Epithelial cell of proximal tubule (primary cell): Measurements from ENCODE around the gene SLC10A7. TPM values are rescaled to one million over a fixed set of nuclear protein-coding genes. Genes with fewer than 3 reads are reported as not detected.

Experiments used
- DNase-seq: peaks from one replicate; pipeline ENCODE4 v3.0.0-alpha.2; 2011; ENCODE audit warnings: low read depth
- H3K4me3 ChIP-seq: 2 replicates; pipeline ENCODE4 v1.5.1; 2011; ENCODE audit warnings: low read depth, mild to moderate bottlenecking, low read length
- total RNA-seq: library from RNA; depleted of rRNA; stranded (reverse); fragments of >200 nt; gene quantifications from 2 replicates; pipeline ENCODE4 v1.2.3, GENCODE V29; 2015
- TF ChIP-seq, protein P1 (sequence below): conservative IDR thresholded peaks from 2 replicates; pipeline ENCODE4 v1.5.1; 2012; ENCODE audit warnings: low read depth, mild to moderate bottlenecking, low read length

Gene SLC10A7
- total RNA-seq, 1 donor from 2014 or later, result 3.8 TPM

DNA sequence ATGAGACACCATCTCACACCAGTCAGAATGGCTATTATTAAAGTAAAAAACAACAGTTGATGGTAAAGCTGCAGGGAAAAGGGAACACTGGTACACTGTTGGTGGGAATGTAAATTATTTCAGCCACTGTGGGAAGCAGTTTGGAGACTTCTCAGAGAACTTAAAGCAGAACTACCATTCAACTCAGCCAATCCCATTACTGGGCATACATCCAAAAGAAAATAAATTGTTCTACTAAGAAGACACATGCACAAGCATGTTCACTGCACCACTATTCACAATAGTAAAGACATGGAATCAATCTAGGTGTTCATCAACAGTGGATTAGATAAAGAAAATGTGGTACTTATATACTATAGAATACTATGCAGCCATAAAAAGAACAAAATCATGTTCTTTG lies 172.4 kb downstream of the SLC10A7 start:
- no peak overlapping the region for H3K4me3 ChIP-seq
- TF ChIP-seq, protein P1, sequence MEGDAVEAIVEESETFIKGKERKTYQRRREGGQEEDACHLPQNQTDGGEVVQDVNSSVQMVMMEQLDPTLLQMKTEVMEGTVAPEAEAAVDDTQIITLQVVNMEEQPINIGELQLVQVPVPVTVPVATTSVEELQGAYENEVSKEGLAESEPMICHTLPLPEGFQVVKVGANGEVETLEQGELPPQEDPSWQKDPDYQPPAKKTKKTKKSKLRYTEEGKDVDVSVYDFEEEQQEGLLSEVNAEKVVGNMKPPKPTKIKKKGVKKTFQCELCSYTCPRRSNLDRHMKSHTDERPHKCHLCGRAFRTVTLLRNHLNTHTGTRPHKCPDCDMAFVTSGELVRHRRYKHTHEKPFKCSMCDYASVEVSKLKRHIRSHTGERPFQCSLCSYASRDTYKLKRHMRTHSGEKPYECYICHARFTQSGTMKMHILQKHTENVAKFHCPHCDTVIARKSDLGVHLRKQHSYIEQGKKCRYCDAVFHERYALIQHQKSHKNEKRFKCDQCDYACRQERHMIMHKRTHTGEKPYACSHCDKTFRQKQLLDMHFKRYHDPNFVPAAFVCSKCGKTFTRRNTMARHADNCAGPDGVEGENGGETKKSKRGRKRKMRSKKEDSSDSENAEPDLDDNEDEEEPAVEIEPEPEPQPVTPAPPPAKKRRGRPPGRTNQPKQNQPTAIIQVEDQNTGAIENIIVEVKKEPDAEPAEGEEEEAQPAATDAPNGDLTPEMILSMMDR, result no peak
- DNase-seq, result no peak

DNA sequence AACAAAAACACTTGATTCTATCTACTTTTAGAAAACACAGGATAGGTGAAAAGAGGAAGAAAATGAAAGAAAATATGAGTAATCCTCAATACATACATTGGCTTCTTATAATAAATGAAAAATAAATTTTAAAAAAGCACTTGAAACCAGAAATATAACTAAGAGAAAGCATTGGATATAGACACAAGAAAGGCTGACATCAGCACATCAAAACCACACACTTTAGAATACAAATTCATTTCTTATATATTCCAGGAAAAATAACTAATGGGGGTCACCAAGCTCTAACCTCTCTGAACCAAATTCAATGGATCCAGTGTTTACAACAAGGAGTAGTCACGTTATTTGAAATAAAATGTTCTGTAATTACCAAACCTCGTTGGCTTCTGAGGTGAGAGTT lies 173.9 kb downstream of the SLC10A7 start:
- no peak for DNase-seq
- TF ChIP-seq, protein P1, result no peak
- H3K4me3 ChIP-seq, result no peak overlapping the region

DNA sequence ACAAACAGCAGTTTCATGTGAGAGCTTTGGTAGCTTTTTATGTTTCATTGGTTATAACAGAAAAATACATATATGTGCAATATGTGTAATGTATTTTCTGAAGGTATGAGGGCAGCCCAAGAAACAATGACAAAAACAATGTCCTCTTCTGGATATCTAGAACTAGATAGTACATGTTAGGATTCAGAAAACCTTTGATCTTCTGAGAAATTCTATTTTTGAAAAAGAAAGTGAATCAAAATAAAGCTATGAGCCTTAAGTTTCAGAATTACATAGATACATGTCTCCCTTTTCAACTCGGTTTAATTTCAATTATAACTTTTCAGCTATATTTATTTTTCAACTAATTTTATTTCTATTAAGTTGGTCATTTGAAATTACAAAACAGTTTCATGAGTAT lies 175.5 kb downstream of the SLC10A7 start:
- H3K4me3 ChIP-seq, result no peak overlapping the region
- TF ChIP-seq, protein P1, result no peak
- DNase-seq, result no peak

DNA sequence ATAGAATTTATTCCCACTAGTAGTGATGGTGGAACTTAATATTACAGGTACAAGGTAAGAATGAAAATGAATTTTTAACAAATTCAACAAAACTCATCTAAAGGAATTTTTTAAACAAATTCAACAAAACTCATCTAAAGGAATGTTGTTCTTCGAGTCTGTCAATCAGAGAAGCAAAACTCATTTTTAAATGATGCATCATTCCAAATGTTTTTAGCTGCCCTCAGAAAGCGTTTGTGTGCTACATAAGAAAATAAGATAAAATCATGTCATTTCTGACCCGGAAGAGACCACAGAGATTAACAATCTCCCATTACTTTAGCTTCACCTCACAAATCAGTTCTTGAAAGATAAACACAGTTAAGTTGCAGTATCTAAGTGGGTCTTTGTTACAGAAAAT lies 178.0 kb downstream of the SLC10A7 start:
- TF ChIP-seq, protein P1, result no peak
- no peak for DNase-seq
- H3K4me3 ChIP-seq, result no peak overlapping the region

DNA sequence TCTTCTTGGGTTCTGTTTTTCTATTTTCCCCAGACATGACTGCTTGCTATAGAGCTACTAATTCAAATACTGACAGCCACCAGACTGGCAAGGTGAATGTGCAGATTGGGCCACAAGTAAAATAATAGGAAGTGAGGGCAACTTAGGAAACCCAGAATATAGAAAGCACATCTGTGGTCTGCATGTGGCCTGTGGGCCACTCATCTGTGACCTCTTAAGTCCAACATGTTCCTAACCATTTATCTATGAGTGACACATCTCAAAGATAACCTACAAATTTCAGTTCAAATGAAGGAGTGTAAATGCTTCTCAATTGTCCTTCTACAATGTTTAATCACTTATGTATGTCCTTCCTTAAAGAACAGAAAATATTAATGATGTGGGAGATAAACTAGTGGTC lies 178.5 kb downstream of the SLC10A7 start:
- DNase-seq, result no peak
- TF ChIP-seq, protein P1, result no peak
- H3K4me3 ChIP-seq, result no peak overlapping the region

DNA sequence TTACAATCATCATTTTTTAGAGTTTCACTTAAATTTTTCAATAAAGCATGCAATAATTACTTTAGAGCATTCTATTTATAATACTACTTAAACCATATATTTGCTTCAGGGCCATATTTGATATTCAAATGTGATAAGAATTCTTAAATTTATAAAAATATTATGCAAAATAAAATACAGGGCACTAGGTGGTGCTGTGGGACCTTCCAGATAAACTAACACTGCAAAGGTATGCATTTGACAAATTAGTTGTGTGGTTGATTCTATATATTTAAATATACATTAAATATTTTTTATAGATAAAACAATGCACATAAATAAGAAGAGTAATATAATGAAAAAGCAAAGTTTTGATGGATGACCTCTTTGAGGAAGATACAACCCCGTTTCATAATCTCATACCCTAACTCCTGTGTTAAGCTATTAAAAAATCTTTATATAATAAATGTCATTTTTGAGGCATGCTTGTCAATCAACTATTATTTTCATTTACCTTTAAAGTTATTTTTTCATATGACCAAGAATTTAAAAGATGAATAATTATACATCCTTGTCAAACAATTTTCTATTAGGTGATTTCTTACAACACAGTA lies 179.0 kb downstream of the SLC10A7 start:
- TF ChIP-seq, protein P1, result peak; percentile 65
- H3K4me3 ChIP-seq, result no peak overlapping the region
- DNase-seq, result no peak

DNA sequence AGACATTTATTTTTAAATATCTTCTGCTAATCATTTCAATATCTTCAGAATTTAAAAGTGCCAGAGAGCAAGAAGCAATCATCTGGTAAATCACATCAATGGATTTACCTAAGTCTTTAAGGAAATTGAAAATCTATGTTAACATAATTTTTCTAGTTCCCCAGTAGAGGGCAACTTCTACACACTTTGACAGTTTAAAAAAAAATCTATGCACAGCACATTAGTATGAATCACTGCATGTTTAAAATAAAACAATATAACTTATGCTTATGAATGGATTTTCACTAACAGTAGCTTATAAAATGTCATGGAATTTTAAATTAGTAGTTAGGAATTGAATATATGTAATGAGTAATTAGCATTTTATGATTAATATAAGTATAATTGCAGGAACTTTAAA lies 180.9 kb downstream of the SLC10A7 start:
- DNase-seq, result no peak
- TF ChIP-seq, protein P1, result peak; percentile 53

More for the DNA sequence above, 180.9 kb downstream of the SLC10A7 start:
- H3K4me3 ChIP-seq, result no peak overlapping the region
